GM21723 (cell line): ENCODE data around the gene POU2AF1.

Experiments used
- ATAC-seq: cut with Tn5 transposase; IDR thresholded peaks from one replicate; pipeline ENCODE4 v1.9.1; 2021; ENCODE audit warnings: mild to moderate bottlenecking, moderate library complexity; ENCODE audit not compliant: unreplicated experiment

The POU2AF1 gene

GRCh38 chr11:111349191-111349695 is 29.8 kb downstream of the POU2AF1 start:
- no peak for ATAC-seq

- ATAC-seq, result no peak
Observed at GRCh38 chr11:111348147-111348546, 30.9 kb downstream of the POU2AF1 start.

- no peak for ATAC-seq
Observed at GRCh38 chr11:111347723-111348115, 31.4 kb downstream of the POU2AF1 start.

- no peak for ATAC-seq
Observed at GRCh38 chr11:111347002-111347722, 31.9 kb downstream of the POU2AF1 start.

- ATAC-seq, result no peak
Observed at GRCh38 chr11:111344032-111344431, 35.0 kb downstream of the POU2AF1 start.

- ATAC-seq, result no peak
Observed at GRCh38 chr11:111342329-111342728, 36.7 kb downstream of the POU2AF1 start.

- ATAC-seq, result no peak
Observed at GRCh38 chr11:111339758-111340388, 39.2 kb downstream of the POU2AF1 start.

- no peak for ATAC-seq
Observed at GRCh38 chr11:111336582-111337256, 42.4 kb downstream of the POU2AF1 start.

GRCh38 chr11:111336062-111336461 is 43.0 kb downstream of the POU2AF1 start:
- no peak for ATAC-seq

GRCh38 chr11:111335549-111335948 is 43.5 kb downstream of the POU2AF1 start:
- ATAC-seq, result no peak

- ATAC-seq, result no peak
Observed at GRCh38 chr11:111334532-111335502, 44.3 kb downstream of the POU2AF1 start.

- no peak for ATAC-seq
Observed at GRCh38 chr11:111331711-111332479, 47.2 kb downstream of the POU2AF1 start.

- ATAC-seq, result no peak
Observed at GRCh38 chr11:111330234-111330893, 48.7 kb downstream of the POU2AF1 start.

- ATAC-seq, result no peak
Observed at GRCh38 chr11:111329306-111330204, 49.5 kb downstream of the POU2AF1 start.

- no peak for ATAC-seq
Observed at GRCh38 chr11:111327908-111328624, 51.0 kb downstream of the POU2AF1 start.

- no peak for ATAC-seq
Observed at GRCh38 chr11:111326824-111327223, 52.3 kb downstream of the POU2AF1 start.

GRCh38 chr11:111325259-111325658 is 53.8 kb downstream of the POU2AF1 start:
- no peak for ATAC-seq

GRCh38 chr11:111324277-111324720 is 54.8 kb downstream of the POU2AF1 start:
- no peak for ATAC-seq
